ENCODE data around the gene DNM3. TPM values are rescaled to one million over a fixed set of nuclear protein-coding genes. Genes with fewer than 3 reads are reported as not detected.
A peak's percentile ranks its signal among the peaks of the same experiment; 100 is the strongest.

The DNM3 gene
- total and polyA plus RNA-seq, 9 of the 15 experiments (the other 6 are each of a cell fraction or from before 2014, with no cell fraction given) = 0.08 to 0.36 (median 0.22) TPM; not detected in 1

- TF ChIP-seq, protein P1, sequence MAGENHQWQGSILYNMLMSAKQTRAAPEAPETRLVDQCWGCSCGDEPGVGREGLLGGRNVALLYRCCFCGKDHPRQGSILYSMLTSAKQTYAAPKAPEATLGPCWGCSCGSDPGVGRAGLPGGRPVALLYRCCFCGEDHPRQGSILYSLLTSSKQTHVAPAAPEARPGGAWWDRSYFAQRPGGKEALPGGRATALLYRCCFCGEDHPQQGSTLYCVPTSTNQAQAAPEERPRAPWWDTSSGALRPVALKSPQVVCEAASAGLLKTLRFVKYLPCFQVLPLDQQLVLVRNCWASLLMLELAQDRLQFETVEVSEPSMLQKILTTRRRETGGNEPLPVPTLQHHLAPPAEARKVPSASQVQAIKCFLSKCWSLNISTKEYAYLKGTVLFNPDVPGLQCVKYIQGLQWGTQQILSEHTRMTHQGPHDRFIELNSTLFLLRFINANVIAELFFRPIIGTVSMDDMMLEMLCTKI (IDR thresholded peaks at IDR 0.05; ENCODE audit: partially characterized antibody) = no peak
- TF ChIP-seq RAD21 (CRISPR knock-in tag; conservative IDR thresholded peaks at IDR 0.05 in 1 of 2, IDR thresholded peaks at IDR 0.05 in 1 of 2) (peak; percentile 96 to 98), BACH1 (tag; IDR thresholded peaks at IDR 0.05) (peak; percentile 75; the same call in 1 of the 2 replicates), RCOR1 (IDR thresholded peaks at IDR 0.05; ENCODE audit: borderline replicate concordance in 1 of 2, low read depth in 2 of 2, low read length in 2 of 2) (peak in 1 of 2 experiments; percentile 59; a peak in 2 of 4 replicates), EHMT2 (IDR thresholded peaks at IDR 0.05) (peak; percentile 52; the same call in 1 of the 2 replicates), CHAMP1 (IDR thresholded peaks at IDR 0.05) (peak; percentile 74), ZBTB17 (CRISPR knock-in tag; IDR thresholded peaks at IDR 0.05) (peak; percentile 26; the same call in 1 of the 2 replicates), SMC3 (conservative IDR thresholded peaks at IDR 0.05; ENCODE audit: insufficient read depth, low read depth, low read length) (peak; percentile 91), RERE (CRISPR knock-in tag; IDR thresholded peaks at IDR 0.05; ENCODE audit: borderline replicate concordance) (no peak), ELF4 (CRISPR knock-in tag; IDR thresholded peaks at IDR 0.05) (no peak), MYC (IDR thresholded peaks at IDR 0.05; ENCODE audit: low read depth, low read length) (peak; percentile 62; the same call in 1 of the 2 replicates), MYC (CRISPR knock-in tag; IDR thresholded peaks at IDR 0.05; ENCODE audit: borderline replicate concordance, low read depth) (no peak)
- TF ChIP-seq, protein P2, sequence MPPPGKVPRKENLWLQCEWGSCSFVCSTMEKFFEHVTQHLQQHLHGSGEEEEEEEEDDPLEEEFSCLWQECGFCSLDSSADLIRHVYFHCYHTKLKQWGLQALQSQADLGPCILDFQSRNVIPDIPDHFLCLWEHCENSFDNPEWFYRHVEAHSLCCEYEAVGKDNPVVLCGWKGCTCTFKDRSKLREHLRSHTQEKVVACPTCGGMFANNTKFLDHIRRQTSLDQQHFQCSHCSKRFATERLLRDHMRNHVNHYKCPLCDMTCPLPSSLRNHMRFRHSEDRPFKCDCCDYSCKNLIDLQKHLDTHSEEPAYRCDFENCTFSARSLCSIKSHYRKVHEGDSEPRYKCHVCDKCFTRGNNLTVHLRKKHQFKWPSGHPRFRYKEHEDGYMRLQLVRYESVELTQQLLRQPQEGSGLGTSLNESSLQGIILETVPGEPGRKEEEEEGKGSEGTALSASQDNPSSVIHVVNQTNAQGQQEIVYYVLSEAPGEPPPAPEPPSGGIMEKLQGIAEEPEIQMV (tag; conservative IDR thresholded peaks at IDR 0.05; ENCODE audit: low read depth) = peak; percentile 40; the same call in 1 of the 2 replicates
Measured at GRCh38 chr1:172449585-172450523, 608.6 kb downstream of the DNM3 start (continued).
